OCI-LY1 (cell line): ENCODE measurements around the gene CLDN4.

ENCODE experiments used
- EZH2 ChIP-seq: fragments of 200-600 bp; sonication (generic), shearing (Covaris generic); IDR thresholded peaks from 2 replicates; pipeline ENCODE4 v1.8.0; 2017; ENCODE audit warnings: borderline replicate concordance, mixed run types, mild to moderate bottlenecking, antibody characterized with exemption, low read length, moderate library complexity, mixed read lengths
- TF ChIP-seq, protein P1 (sequence below): fragments of 200-600 bp; sonication (generic), shearing (Covaris generic); IDR thresholded peaks from 2 replicates; pipeline ENCODE4 v1.5.1; 2017; ENCODE audit warnings: mild to moderate bottlenecking, antibody characterized with exemption, low read length, moderate library complexity, mixed read lengths

DNA sequence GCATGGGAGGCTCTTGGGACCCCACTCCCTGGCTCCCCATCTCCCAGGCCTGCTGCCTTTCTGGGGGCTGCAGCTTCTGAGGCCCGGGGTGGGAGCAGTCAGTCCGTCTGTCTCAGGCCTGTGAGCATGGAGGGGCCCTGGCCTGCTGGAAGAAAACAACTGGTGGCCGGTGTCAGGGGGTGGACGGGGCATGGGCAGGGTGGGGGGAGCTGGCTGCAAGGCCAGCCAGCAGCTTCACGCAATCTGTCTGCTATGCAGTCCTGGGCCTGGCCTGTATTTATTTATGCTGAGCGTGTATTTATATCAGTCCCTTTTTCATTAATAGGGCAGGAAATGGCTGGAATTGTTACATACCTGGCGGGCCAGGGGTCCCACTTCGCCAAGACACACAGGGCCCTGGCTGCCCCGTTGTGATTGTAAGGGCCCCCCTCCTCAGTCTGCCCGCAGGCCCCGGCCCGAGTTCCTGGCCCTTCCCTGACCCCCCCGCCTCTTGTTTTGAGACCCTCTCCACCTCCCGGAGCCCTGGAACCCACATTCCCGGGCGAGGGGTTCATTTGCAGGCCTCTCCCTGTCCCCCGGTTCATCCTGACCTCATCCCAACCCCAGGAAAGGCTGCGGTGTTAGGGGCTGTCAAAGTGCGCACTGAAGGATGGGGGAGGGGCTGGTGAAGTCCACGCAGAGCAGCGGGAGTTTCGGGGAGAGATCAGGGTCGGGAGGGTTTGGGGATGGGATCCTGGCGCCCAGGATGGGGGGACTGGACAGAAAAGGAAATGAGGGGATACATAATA lies 38.4 kb downstream of the CLDN4 start:
- no peak for TF ChIP-seq EZH2
- TF ChIP-seq, protein P1, sequence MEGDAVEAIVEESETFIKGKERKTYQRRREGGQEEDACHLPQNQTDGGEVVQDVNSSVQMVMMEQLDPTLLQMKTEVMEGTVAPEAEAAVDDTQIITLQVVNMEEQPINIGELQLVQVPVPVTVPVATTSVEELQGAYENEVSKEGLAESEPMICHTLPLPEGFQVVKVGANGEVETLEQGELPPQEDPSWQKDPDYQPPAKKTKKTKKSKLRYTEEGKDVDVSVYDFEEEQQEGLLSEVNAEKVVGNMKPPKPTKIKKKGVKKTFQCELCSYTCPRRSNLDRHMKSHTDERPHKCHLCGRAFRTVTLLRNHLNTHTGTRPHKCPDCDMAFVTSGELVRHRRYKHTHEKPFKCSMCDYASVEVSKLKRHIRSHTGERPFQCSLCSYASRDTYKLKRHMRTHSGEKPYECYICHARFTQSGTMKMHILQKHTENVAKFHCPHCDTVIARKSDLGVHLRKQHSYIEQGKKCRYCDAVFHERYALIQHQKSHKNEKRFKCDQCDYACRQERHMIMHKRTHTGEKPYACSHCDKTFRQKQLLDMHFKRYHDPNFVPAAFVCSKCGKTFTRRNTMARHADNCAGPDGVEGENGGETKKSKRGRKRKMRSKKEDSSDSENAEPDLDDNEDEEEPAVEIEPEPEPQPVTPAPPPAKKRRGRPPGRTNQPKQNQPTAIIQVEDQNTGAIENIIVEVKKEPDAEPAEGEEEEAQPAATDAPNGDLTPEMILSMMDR: no peak
